H9 (cell line): ENCODE measurements around the gene FKBP4. TPM values are rescaled to one million over a fixed set of nuclear protein-coding genes. Genes with fewer than 3 reads are reported as not detected.

Source experiments
- DNase-seq: peaks from one replicate; pipeline ENCODE4 v3.0.0-alpha.2; 2017
- H2AFZ ChIP-seq: one replicate; pipeline ENCODE4 v1.6.1; 2013; ENCODE audit warnings: mild to moderate bottlenecking, low read length, control low read depth, moderate library complexity
- H2AK5ac ChIP-seq: 2 replicates; pipeline ENCODE4 v1.6.1; 2013; ENCODE audit warnings: low read length, control low read depth, mixed read lengths; ENCODE audit not compliant: insufficient read length
- H2BK120ac ChIP-seq: one replicate; pipeline ENCODE4 v1.6.1; 2013; ENCODE audit warnings: low read depth, mild to moderate bottlenecking, low read length, control low read depth, inconsistent platforms; ENCODE audit not compliant: poor library complexity, severe bottlenecking
- H2BK12ac ChIP-seq: 2 replicates; pipeline ENCODE4 v1.6.1; 2013; ENCODE audit warnings: low read length, control low read depth, mixed read lengths, low read depth; ENCODE audit not compliant: insufficient read length
- H2BK15ac ChIP-seq: 2 replicates; pipeline ENCODE4 v1.6.1; 2013; ENCODE audit warnings: low read depth, low read length, control low read depth
- H2BK20ac ChIP-seq: one replicate; pipeline ENCODE4 v1.6.1; 2013; ENCODE audit warnings: low read depth, mild to moderate bottlenecking, low read length, control low read depth, inconsistent platforms; ENCODE audit not compliant: poor library complexity, severe bottlenecking
- H2BK5ac ChIP-seq: 2 replicates; pipeline ENCODE4 v1.6.1; 2013; ENCODE audit warnings: low read length, control low read depth, mixed read lengths; ENCODE audit not compliant: insufficient read length
- H3K14ac ChIP-seq: 2 replicates; pipeline ENCODE4 v1.6.1; 2013; ENCODE audit warnings: low read length, control low read depth; ENCODE audit not compliant: insufficient read depth
- H3K18ac ChIP-seq: 2 replicates; pipeline ENCODE4 v1.6.1; 2013; ENCODE audit warnings: low read depth, mild to moderate bottlenecking, mixed read lengths, low read length, control low read depth; ENCODE audit not compliant: insufficient read length
- H3K23ac ChIP-seq: 2 replicates; pipeline ENCODE4 v1.6.1; 2013; ENCODE audit warnings: low read length, control low read depth, mixed read lengths, low read depth; ENCODE audit not compliant: insufficient read length
- H3K23me2 ChIP-seq: 2 replicates; pipeline ENCODE4 v1.6.1; 2013; ENCODE audit warnings: low read depth, mild to moderate bottlenecking, mixed read lengths, low read length, control low read depth; ENCODE audit not compliant: insufficient read length, poor library complexity, severe bottlenecking
- H3K27ac ChIP-seq: 2 replicates; pipeline ENCODE4 v1.5.1; 2013; ENCODE audit warnings: low read length, control low read depth, mixed read lengths, low read depth; ENCODE audit not compliant: insufficient read length
- H3K27me3 ChIP-seq: 2 replicates; pipeline ENCODE4 v1.6.1; 2013; ENCODE audit warnings: low read length, control low read depth, inconsistent platforms; ENCODE audit not compliant: insufficient read depth
- H3K4ac ChIP-seq: 2 replicates; pipeline ENCODE4 v1.6.1; 2013; ENCODE audit warnings: low read depth, mild to moderate bottlenecking, control low read depth, inconsistent platforms, low read length, moderate library complexity
- H3K4me1 ChIP-seq: 2 replicates; pipeline ENCODE4 v1.6.1; 2013; ENCODE audit warnings: low read length, control low read depth, inconsistent platforms; ENCODE audit not compliant: insufficient read depth
- H3K4me2 ChIP-seq: 2 replicates; pipeline ENCODE4 v1.6.1; 2013; ENCODE audit warnings: low read length, control low read depth, mixed read lengths; ENCODE audit not compliant: insufficient read length, insufficient read depth
- H3K56ac ChIP-seq: 2 replicates; pipeline ENCODE4 v1.6.1; 2013; ENCODE audit warnings: low read depth, mild to moderate bottlenecking, mixed read lengths, low read length, control low read depth; ENCODE audit not compliant: insufficient read length
- H3K79me1 ChIP-seq: 2 replicates; pipeline ENCODE4 v1.6.1; 2013; ENCODE audit warnings: low read depth, mild to moderate bottlenecking, moderate library complexity, low read length, control low read depth, inconsistent platforms; ENCODE audit not compliant: insufficient read depth, poor library complexity, severe bottlenecking
- H3K79me2 ChIP-seq: 2 replicates; pipeline ENCODE4 v1.6.1; 2013; ENCODE audit warnings: low read length, control low read depth, inconsistent platforms; ENCODE audit not compliant: insufficient read depth
- H3K9ac ChIP-seq: 2 replicates; pipeline ENCODE4 v1.6.1; 2013; ENCODE audit warnings: low read length, control low read depth, mixed read lengths; ENCODE audit not compliant: insufficient read length; ENCODE audit errors: extremely low read depth
- H3K9me3 ChIP-seq: one replicate; pipeline ENCODE4 v1.6.1; 2013; ENCODE audit warnings: low read depth, low read length, inconsistent platforms; ENCODE audit not compliant: control insufficient read depth
- H3T11ph ChIP-seq: one replicate; pipeline ENCODE4 v1.6.1; 2013; ENCODE audit warnings: mild to moderate bottlenecking, low read length, control low read depth, inconsistent platforms
- H4K20me1 ChIP-seq: one replicate; pipeline ENCODE4 v1.6.1; 2013; ENCODE audit not compliant: control insufficient read depth, insufficient read length, insufficient read depth
- H4K5ac ChIP-seq: 2 replicates; pipeline ENCODE4 v1.6.1; 2013; ENCODE audit warnings: low read depth, mild to moderate bottlenecking, mixed read lengths, low read length, control low read depth; ENCODE audit not compliant: insufficient read length
- H4K8ac ChIP-seq: replicated peaks from 2 replicates; pipeline ENCODE4 v1.6.1; 2013; ENCODE audit warnings: low read length, control low read depth, mixed read lengths, low read depth; ENCODE audit not compliant: insufficient read length
- H4K91ac ChIP-seq: 2 replicates; pipeline ENCODE4 v1.6.1; 2013; ENCODE audit warnings: low read depth, mild to moderate bottlenecking, moderate library complexity, mixed read lengths, low read length, control low read depth; ENCODE audit not compliant: insufficient read length
- H3K27ac Mint-ChIP-seq, 3 experiments: 2 replicates in 2 of 3; 3 replicates in 1 of 3; pipeline ENCODE4 v1.8.0; 2020 to 2021; ENCODE audit warnings: mixed read lengths in 3 of 3, mild to moderate bottlenecking in 1 of 3, moderate library complexity in 1 of 3
- H3K27me3 Mint-ChIP-seq: 2 replicates; pipeline ENCODE4 v1.8.0; 2021; ENCODE audit warnings: low read depth, mild to moderate bottlenecking, moderate library complexity, mixed read lengths
- H3K36me3 Mint-ChIP-seq, 3 experiments: 2 replicates in 2 of 3; 3 replicates in 1 of 3; pipeline ENCODE4 v1.8.0; 2020 to 2021; ENCODE audit warnings: low read depth in 3 of 3, mixed read lengths in 3 of 3; ENCODE audit not compliant: insufficient read depth in 1 of 3
- H3K4me1 Mint-ChIP-seq, 2 experiments: 2 replicates each; pipeline ENCODE4 v1.8.0; 2020; ENCODE audit warnings: mixed read lengths in 2 of 2
- H3K4me3 Mint-ChIP-seq, 2 experiments: 2 replicates in 1 of 2; 3 replicates in 1 of 2; pipeline ENCODE4 v1.8.0; 2020 to 2021; ENCODE audit warnings: mild to moderate bottlenecking in 2 of 2, mixed read lengths in 2 of 2, moderate library complexity in 1 of 2
- H3K9me3 Mint-ChIP-seq, 2 experiments: 2 replicates in 1 of 2; 3 replicates in 1 of 2; pipeline ENCODE4 v1.8.0; 2020; ENCODE audit warnings: mild to moderate bottlenecking in 2 of 2, mixed read lengths in 2 of 2, moderate library complexity in 1 of 2
- CTCF ChIP-seq: fragments of 200-600 bp; sonication (generic); conservative IDR thresholded peaks from 3 replicates; pipeline ENCODE4 v1.8.0; 2021; ENCODE audit warnings: antibody characterized with exemption, mild to moderate bottlenecking
- WGBS: extraction: QIAGEN DNeasy Blood & Tissue Kit; methylation state at CpG from one replicate; pipeline ENCODE4 v1.1.7; 2013; ENCODE audit warnings: missing lambda C conversion rate, low lambda C conversion rate, mixed read lengths; ENCODE audit not compliant: insufficient read length; ENCODE audit errors: extremely low coverage; 5-methylcytosine and 5-hydroxymethylcytosine counted together
- total RNA-seq: library from RNA; stranded (reverse); gene quantifications from 2 replicates; pipeline ENCODE4 v1.2.1, GENCODE V29; 2021

FKBP4 gene
- total RNA-seq, 1 experiment from 2014 or later: 221 TPM

- Histone ChIP-seq H3K9me3 (no peaks in the 10 kb centered on the region), H3K56ac (no peak overlapping the region), H2BK120ac (no peak overlapping the region), H3K27ac (no peak overlapping the region), H2AK5ac (no peak overlapping the region), H4K5ac (no peak overlapping the region), H3K27me3 (no peaks in the 10 kb centered on the region; the same call in 1 of the 2 replicates), H3K4me1 (peaks cover 19% of the 10 kb centered on the region; the same call in 1 of the 2 replicates), H2AFZ (no peak overlapping the region), H3K4me2 (no peak overlapping the region), H3K9ac (no peak overlapping the region), H3K79me1 (no peaks in the 10 kb centered on the region), H3K18ac (no peak overlapping the region), H3T11ph (no peak overlapping the region), H2BK15ac (no peak overlapping the region), H2BK5ac (no peak overlapping the region), H4K8ac (no peak overlapping the region), H3K14ac (no peak overlapping the region), H4K91ac (no peak overlapping the region), H3K79me2 (no peaks in the 10 kb centered on the region), H2BK20ac (no peak overlapping the region), H3K23ac (no peak overlapping the region), H3K4ac (no peak overlapping the region), H3K23me2 (no peaks in the 10 kb centered on the region), H2BK12ac (no peak overlapping the region), H4K20me1 (no peaks in the 10 kb centered on the region)
- Mint-ChIP-seq H3K4me3 (peak overlapping the region in 1 of 2 experiments; percentile 66; a peak in 2 of 5 replicates), H3K9me3 (peaks cover 1 to 2% of the 10 kb centered on the region in 2 experiments), H3K4me1 (peaks cover 57 to 64% of the 10 kb centered on the region in 2 experiments), H3K27ac (no peak overlapping the region), H3K27me3 (peaks cover 22% of the 10 kb centered on the region), H3K36me3 (no peaks in the 10 kb centered on the region)
- TF ChIP-seq CTCF: no peak
- no CpG with 5 or more reads among the region's 8 CpGs for WGBS
- peak; percentile 46 for DNase-seq
Observed at GRCh38 chr12:2753536-2753935, 41.2 kb upstream of the FKBP4 start.
